SK-N-SH (cell line): ENCODE data around the gene HIBADH. TPM values are rescaled to one million over a fixed set of nuclear protein-coding genes. Genes with fewer than 3 reads are reported as not detected.

Source experiments
- CTCF ChIA-PET: fragments of 300-600, 350-600 bp; formaldehyde crosslinking; extraction: SDS; loops from one replicate; lab custom pipeline; 2021; lab: Yijun Ruan, JAX
- POLR2A ChIA-PET: fragments of 350-600 bp; sonication (Branson Sonifier 250); formaldehyde crosslinking; extraction: SDS; loops from one replicate; lab custom pipeline; 2020; ENCODE audit warnings: antibody characterized with exemption, inconsistent platforms; lab: Yijun Ruan, JAX
- DNase-seq: peaks from one replicate; pipeline ENCODE4 v3.0.0; 2012
- H2AFZ ChIP-seq: fragments of 200-600 bp; sonication (generic); 2 replicates; pipeline ENCODE4 v1.8.1; 2016; ENCODE audit warnings: antibody characterized with exemption, mild to moderate bottlenecking, low read depth
- H3F3A ChIP-seq: fragments of 200-600 bp; sonication (generic); replicated peaks from 2 replicates; pipeline ENCODE3; 2016; ENCODE audit warnings: antibody characterized with exemption, mild to moderate bottlenecking; ENCODE audit not compliant: insufficient read depth
- H3K27ac ChIP-seq, 2 experiments: fragments of 200-500 bp in 1 of 2; fragments of 200-600 bp in 1 of 2; sonication (Bioruptor generic) in 1 of 2; sonication (generic), shearing (Covaris generic) in 1 of 2; 2 replicates each; pipeline versions ENCODE4 v1.5.1 to v1.6.1; 2014 to 2016; ENCODE audit warnings: low read depth in 2 of 2, inconsistent platforms in 1 of 2, low read length in 1 of 2, mild to moderate bottlenecking in 1 of 2, mixed read lengths in 1 of 2
- H3K27me3 ChIP-seq: fragments of 200-600 bp; sonication (generic), shearing (Covaris generic); 2 replicates; pipeline ENCODE4 v1.6.1; 2016; ENCODE audit warnings: mixed run types; ENCODE audit not compliant: insufficient read depth
- H3K36me3 ChIP-seq, 2 experiments: fragments of 200-500 bp in 1 of 2; fragments of 200-600 bp in 1 of 2; sonication (Bioruptor generic) in 1 of 2; sonication (generic) in 1 of 2; replicated peaks in 1 of 2; 2 replicates each; pipeline versions ENCODE3 to v1.5.1; 2014 to 2016; ENCODE audit warnings: low read length in 1 of 2, mild to moderate bottlenecking in 1 of 2; ENCODE audit not compliant: insufficient read depth in 2 of 2, control insufficient read depth in 1 of 2
- H3K4me1 ChIP-seq, 2 experiments: fragments of 200-500 bp in 1 of 2; fragments of 200-600 bp in 1 of 2; sonication (Bioruptor generic) in 1 of 2; sonication (generic), shearing (Covaris generic) in 1 of 2; 2 replicates each; pipeline versions ENCODE4 v1.5.1 to v1.6.1; 2014 to 2016; ENCODE audit warnings: low read depth in 1 of 2, low read length in 1 of 2, mixed run types in 1 of 2; ENCODE audit not compliant: insufficient read depth in 2 of 2, control insufficient read depth in 1 of 2
- H3K4me2 ChIP-seq: fragments of 200-600 bp; sonication (generic), shearing (Covaris generic); 2 replicates; pipeline ENCODE4 v1.6.1; 2017; ENCODE audit warnings: mixed run types
- H3K4me3 ChIP-seq, 2 experiments: fragments of 200-500 bp in 1 of 2; fragments of 200-600 bp in 1 of 2; sonication (Bioruptor generic) in 1 of 2; sonication (generic), shearing (Covaris generic) in 1 of 2; 2 replicates each; pipeline versions ENCODE4 v1.5.1 to v1.8.1; 2014 to 2016; ENCODE audit warnings: low read depth in 2 of 2, inconsistent platforms in 1 of 2, low read length in 1 of 2, mild to moderate bottlenecking in 1 of 2, mixed read lengths in 1 of 2, moderate library complexity in 1 of 2
- H3K79me2 ChIP-seq: fragments of 200-600 bp; sonication (generic); 2 replicates; pipeline ENCODE4 v1.8.1; 2017; ENCODE audit warnings: mild to moderate bottlenecking; ENCODE audit not compliant: insufficient read depth
- H3K9ac ChIP-seq: fragments of 200-600 bp; sonication (generic); 2 replicates; pipeline ENCODE4 v1.6.1; 2017; ENCODE audit warnings: mixed run types
- H3K9me2 ChIP-seq: fragments of 200-600 bp; sonication (generic); 2 replicates; pipeline ENCODE4 v1.6.1; 2017; ENCODE audit warnings: mixed run types
- H3K9me3 ChIP-seq: fragments of 200-600 bp; sonication (generic); 2 replicates; pipeline ENCODE4 v1.6.1; 2017; ENCODE audit warnings: mixed run types, mild to moderate bottlenecking, moderate library complexity
- H4K20me1 ChIP-seq: fragments of 200-600 bp; sonication (generic); 2 replicates; pipeline ENCODE4 v1.6.1; 2017; ENCODE audit warnings: mild to moderate bottlenecking, mixed run types; ENCODE audit not compliant: insufficient read depth
- ELF1 ChIP-seq: IDR thresholded peaks from 2 replicates; pipeline ENCODE4 v1.4.0; 2012
- EP300 ChIP-seq, 2 experiments: IDR thresholded peaks; 2 replicates each; pipeline versions ENCODE4 v1.4.0 to v1.6.1; 2012; ENCODE audit warnings: borderline replicate concordance in 1 of 2, low read depth in 1 of 2, low read length in 1 of 2
- EZH2phosphoT487 ChIP-seq: fragments of 200-600 bp; sonication (generic); IDR thresholded peaks from 2 replicates; pipeline ENCODE4 v1.6.1; 2017; ENCODE audit warnings: low read depth, mixed run types, mild to moderate bottlenecking, antibody characterized with exemption, moderate library complexity, borderline replicate concordance
- FOXM1 ChIP-seq: IDR thresholded peaks from 2 replicates; pipeline ENCODE4 v1.4.0; 2012; ENCODE audit warnings: low read depth, mild to moderate bottlenecking
- GABPA ChIP-seq: IDR thresholded peaks from 2 replicates; pipeline ENCODE4 v1.4.0; 2012; ENCODE audit warnings: low read depth, mild to moderate bottlenecking
- JUND ChIP-seq: IDR thresholded peaks from 2 replicates; pipeline ENCODE4 v1.4.0; 2012
- MEF2A ChIP-seq: IDR thresholded peaks from 2 replicates; pipeline ENCODE4 v1.4.0; 2012; ENCODE audit warnings: low read depth, borderline replicate concordance
- NRF1 ChIP-seq: IDR thresholded peaks from 2 replicates; pipeline ENCODE4 v1.6.1; 2012; ENCODE audit warnings: low read depth, mild to moderate bottlenecking, low read length
- SMC3 ChIP-seq: IDR thresholded peaks from 2 replicates; pipeline ENCODE4 v1.6.1; 2012; ENCODE audit warnings: low read depth, low read length, improper control_type of control experiment
- TCF12 ChIP-seq: IDR thresholded peaks from 2 replicates; pipeline ENCODE4 v1.4.0; 2012
- TEAD4 ChIP-seq: IDR thresholded peaks from 2 replicates; pipeline ENCODE4 v1.4.0; 2012; ENCODE audit warnings: mild to moderate bottlenecking, borderline replicate concordance; ENCODE audit not compliant: insufficient read depth
- ZBTB33 ChIP-seq: IDR thresholded peaks from 2 replicates; pipeline ENCODE4 v1.4.0; 2012; ENCODE audit warnings: low read depth, borderline replicate concordance
- WGBS: methylation state at CpG from one replicate; pipeline ENCODE4 v1.1.6; 2017; ENCODE audit warnings: low lambda C conversion rate; 5-methylcytosine and 5-hydroxymethylcytosine counted together
- polyA plus RNA-seq, 3 experiments: library from polyadenylated mRNA; depleted of rRNA; stranded (reverse); fragments of >200 nt; gene quantifications; 2 replicates each; pipeline ENCODE4 v1.2.3, GENCODE V29; 2012
- TF ChIP-seq, protein P1 (sequence below): fragments of 150-350 bp; IDR thresholded peaks from 2 replicates; pipeline ENCODE4 v1.6.1; 2016; ENCODE audit warnings: mild to moderate bottlenecking, low read depth, low read length
- TF ChIP-seq, protein P2 (sequence below): fragments of 200-600 bp; sonication (generic); IDR thresholded peaks from 2 replicates; pipeline ENCODE4 v1.6.1; 2017; ENCODE audit warnings: antibody characterized with exemption, mild to moderate bottlenecking, moderate library complexity
- TF ChIP-seq, protein P3 (sequence below): fragments of 150-350 bp; IDR thresholded peaks from 2 replicates; pipeline ENCODE4 v1.6.1; 2017; ENCODE audit warnings: antibody characterized with exemption, low read length, low read depth, borderline replicate concordance

The HIBADH gene
- polyA plus RNA-seq, 1 of the 3 experiments (the other 2 are of a cell fraction), result 71.8 TPM

DNA sequence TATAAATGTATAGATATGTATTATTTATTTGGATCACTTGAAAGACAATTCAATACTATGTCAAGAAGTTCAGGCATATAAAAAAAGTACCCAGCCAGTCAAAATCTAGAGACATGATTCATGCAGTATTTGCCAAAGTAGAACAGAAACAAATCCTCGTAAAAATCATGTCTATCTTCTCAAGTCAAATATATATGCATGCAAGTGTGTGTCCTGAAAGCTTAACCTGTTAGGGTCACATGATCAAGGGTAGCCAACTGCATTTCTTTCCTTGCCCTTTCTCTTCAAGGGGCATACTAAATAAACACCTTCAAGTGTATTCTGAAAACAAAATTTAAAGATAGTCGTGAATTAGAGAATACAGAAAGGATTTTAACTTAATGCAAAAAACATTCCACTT, 107.0 kb downstream of the HIBADH start:
- Histone ChIP-seq H3K4me2 (no peak overlapping the region), H3K9me2 (no peaks in the 10 kb centered on the region), H4K20me1 (no peaks in the 10 kb centered on the region), H3F3A (no peaks in the 10 kb centered on the region), H3K4me1 (no peaks in the 10 kb centered on the region), H3K9me3 (no peaks in the 10 kb centered on the region), H3K27ac (no peak overlapping the region), H2AFZ (no peak overlapping the region), H3K4me3 (no peak overlapping the region), H3K79me2 (no peaks in the 10 kb centered on the region), H3K36me3 (peaks cover 0 to 6% of the 10 kb centered on the region in 2 experiments), H3K9ac (no peak overlapping the region), H3K27me3 (no peaks in the 10 kb centered on the region)
- 95% methylated on average over 2 of the region's 2 CpGs for WGBS
- ChIA-PET CTCF (no interaction called here), POLR2A (no interaction called here)
- DNase-seq, result no peak
- TF ChIP-seq, protein P1, sequence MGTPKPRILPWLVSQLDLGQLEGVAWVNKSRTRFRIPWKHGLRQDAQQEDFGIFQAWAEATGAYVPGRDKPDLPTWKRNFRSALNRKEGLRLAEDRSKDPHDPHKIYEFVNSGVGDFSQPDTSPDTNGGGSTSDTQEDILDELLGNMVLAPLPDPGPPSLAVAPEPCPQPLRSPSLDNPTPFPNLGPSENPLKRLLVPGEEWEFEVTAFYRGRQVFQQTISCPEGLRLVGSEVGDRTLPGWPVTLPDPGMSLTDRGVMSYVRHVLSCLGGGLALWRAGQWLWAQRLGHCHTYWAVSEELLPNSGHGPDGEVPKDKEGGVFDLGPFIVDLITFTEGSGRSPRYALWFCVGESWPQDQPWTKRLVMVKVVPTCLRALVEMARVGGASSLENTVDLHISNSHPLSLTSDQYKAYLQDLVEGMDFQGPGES, result no peak
- no peak for TF ChIP-seq FOXM1
- TF ChIP-seq ELF1, result no peak
- no peak for TF ChIP-seq JUND

DNA sequence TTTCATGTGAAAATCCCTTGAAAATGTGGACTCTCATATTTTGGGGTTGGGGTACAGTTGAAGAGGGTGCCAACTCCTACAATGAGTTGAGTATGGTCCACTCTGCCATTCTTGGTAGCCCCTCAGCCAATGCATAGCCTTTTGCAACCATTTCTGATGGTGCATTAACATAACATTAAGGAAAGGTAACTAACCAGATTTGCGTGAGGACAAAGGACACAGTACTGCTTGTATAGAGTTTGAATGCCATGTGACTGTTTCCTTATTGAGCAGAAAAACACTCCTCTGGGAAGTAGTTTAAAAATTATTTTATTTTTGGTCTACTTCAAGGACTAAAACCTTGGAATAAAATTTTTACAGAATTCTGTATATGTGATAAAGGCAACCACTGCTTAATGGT, 107.9 kb downstream of the HIBADH start:
- ChIA-PET CTCF (interaction anchor here (1.4 kb wide), 1 partner anchor 344 kb away, joined by 3 read pairs; no protein-coding TSS in a partner anchor), POLR2A (no interaction called here)
- 100% methylated on average over 1 of the region's 1 CpG for WGBS
- H3K4me1 ChIP-seq, result no peaks in the 10 kb centered on the region
- no peak overlapping the region for H3K4me3 ChIP-seq
- TF ChIP-seq, protein P2, sequence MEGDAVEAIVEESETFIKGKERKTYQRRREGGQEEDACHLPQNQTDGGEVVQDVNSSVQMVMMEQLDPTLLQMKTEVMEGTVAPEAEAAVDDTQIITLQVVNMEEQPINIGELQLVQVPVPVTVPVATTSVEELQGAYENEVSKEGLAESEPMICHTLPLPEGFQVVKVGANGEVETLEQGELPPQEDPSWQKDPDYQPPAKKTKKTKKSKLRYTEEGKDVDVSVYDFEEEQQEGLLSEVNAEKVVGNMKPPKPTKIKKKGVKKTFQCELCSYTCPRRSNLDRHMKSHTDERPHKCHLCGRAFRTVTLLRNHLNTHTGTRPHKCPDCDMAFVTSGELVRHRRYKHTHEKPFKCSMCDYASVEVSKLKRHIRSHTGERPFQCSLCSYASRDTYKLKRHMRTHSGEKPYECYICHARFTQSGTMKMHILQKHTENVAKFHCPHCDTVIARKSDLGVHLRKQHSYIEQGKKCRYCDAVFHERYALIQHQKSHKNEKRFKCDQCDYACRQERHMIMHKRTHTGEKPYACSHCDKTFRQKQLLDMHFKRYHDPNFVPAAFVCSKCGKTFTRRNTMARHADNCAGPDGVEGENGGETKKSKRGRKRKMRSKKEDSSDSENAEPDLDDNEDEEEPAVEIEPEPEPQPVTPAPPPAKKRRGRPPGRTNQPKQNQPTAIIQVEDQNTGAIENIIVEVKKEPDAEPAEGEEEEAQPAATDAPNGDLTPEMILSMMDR, result no peak
- TF ChIP-seq TEAD4, result no peak
- TF ChIP-seq ELF1, result no peak
- TF ChIP-seq NRF1, result no peak
- TF ChIP-seq MEF2A, result no peak
- TF ChIP-seq EP300 (IDR thresholded peaks at IDR 0.05; ENCODE audit: borderline replicate concordance in 1 of 2, low read depth in 1 of 2, low read length in 1 of 2), result no peak
- TF ChIP-seq, protein P3, sequence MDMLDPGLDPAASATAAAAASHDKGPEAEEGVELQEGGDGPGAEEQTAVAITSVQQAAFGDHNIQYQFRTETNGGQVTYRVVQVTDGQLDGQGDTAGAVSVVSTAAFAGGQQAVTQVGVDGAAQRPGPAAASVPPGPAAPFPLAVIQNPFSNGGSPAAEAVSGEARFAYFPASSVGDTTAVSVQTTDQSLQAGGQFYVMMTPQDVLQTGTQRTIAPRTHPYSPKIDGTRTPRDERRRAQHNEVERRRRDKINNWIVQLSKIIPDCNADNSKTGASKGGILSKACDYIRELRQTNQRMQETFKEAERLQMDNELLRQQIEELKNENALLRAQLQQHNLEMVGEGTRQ, result no peak
- no peak for TF ChIP-seq SMC3
- TF ChIP-seq, protein P1, result no peak
- no peak for TF ChIP-seq TCF12
- no peak for TF ChIP-seq EZH2phosphoT487
- TF ChIP-seq ZBTB33, result no peak
- no peak for TF ChIP-seq GABPA
- H3K36me3 ChIP-seq, result peaks cover 0 to 6% of the 10 kb centered on the region in 2 experiments
- H3K27me3 ChIP-seq, result no peaks in the 10 kb centered on the region
- no peak overlapping the region for H3K9ac ChIP-seq
- H3K27ac ChIP-seq, result no peak overlapping the region
- H3K4me2 ChIP-seq, result no peak overlapping the region
- no peaks in the 10 kb centered on the region for H3K9me3 ChIP-seq
- H2AFZ ChIP-seq, result no peak overlapping the region
- H3F3A ChIP-seq, result no peaks in the 10 kb centered on the region
- no peaks in the 10 kb centered on the region for H4K20me1 ChIP-seq
- H3K9me2 ChIP-seq, result no peaks in the 10 kb centered on the region
- DNase-seq, result no peak
- no peaks in the 10 kb centered on the region for H3K79me2 ChIP-seq
